Epidermal melanocyte (primary cell): ENCODE measurements around the gene FMOD.
A peak's percentile ranks its signal among the peaks of the same experiment; 100 is the strongest.
"Not testable (repeated sequence)": the region's sequence is repeated elsewhere in the genome, so short reads cannot be mapped to it uniquely, and the experiment has no call there.

ENCODE experiments used
- DNase-seq: peaks from one replicate; pipeline ENCODE4 v3.0.0; 2011; ENCODE audit warnings: low spot score; ENCODE audit not compliant: insufficient read length

The FMOD gene

DNA sequence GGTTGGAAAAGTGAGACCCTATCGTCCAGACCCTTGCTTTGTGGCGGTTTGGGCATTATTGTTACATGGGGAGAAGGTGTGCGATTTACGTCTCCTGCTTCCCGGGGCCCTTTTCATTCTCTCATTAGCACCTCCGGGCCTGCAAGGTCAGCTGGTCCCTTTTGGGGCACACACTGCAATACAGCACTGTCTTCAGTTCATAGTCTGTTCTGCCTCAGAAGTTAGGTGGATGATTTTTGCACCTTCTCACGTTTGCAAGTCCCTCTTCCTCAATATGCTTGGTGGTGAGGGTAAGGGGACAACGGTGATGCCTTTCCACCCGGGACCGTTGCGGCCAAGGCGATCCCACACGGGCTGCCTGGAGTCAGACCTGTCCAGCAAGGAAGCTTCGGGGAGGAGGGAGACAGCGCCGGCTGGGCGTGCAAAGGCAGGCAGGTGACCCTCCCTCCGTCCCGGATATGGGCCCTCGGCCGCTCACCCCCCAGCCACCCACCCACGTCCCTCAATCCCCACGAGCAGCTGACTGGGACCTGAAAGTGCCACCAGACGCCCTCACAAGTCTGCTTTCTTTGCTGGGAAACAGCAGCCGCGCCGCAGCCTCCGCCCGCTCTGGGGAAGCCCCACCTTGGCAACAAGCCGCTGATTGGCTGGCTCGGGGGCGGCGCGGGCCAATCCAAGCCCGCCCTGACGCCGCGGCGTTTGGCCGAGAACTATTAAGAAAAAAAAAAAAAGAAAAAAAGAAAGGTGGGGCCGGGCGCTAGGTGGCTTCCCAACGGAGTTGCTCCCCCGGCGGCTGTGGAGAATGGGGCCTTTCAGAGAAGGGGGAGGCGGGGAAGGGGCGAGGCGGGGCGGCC is 23.9 kb downstream of the FMOD start:
- peak; percentile 88 for DNase-seq

DNA sequence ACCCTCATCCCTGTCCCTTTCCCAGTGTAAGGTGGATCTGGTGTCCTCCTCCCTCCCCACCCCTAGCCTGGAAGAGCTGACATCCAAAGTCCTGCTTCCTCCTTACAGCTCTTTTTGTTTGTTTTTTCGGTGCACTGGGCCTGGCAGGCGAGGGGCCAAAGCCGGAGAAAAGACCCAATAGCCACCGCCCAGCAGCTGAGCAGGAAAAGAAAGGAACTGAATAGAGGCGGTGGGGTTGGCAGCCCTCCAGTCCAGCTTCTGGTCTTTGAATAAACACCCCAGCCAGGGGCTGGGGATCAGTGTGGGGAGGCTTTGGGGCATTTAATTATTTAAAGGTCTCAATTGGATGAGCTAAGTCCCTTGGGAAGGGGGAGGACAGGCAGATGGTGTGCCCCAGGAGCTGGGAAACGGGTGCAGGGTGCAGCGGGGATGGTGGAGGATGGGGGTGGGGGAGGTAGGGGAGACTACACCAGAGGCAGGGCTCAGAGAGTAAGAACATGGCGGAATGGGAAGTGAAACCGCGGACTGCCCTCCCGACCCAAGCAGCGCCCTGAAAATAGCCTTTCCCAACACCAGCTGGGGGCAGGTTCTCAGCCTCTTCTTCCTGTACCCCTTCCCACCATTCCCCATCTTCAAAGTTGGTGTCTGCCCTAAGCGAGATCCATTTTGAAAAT is 25.4 kb downstream of the FMOD start:
- no peak for DNase-seq

DNA sequence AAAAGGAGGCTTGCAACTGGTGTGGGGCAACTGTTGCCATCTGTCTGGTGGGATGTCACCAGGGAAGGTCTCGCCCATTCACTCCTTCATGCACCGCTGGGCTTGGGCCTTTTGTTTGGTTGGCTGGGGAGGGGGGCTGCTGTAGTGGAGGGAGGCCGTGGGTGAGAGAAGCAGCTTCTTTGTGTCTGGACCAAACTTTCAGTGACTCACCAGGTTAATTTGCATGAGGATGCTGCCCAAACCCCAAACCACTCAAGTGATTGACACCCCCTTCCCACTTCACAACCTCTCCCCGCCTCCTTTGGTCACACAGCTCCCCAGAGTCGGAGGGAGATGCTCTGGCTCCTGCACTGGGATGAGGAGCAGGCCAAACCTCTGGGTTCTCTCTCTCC is 25.9 kb downstream of the FMOD start:
- DNase-seq = no peak

DNA sequence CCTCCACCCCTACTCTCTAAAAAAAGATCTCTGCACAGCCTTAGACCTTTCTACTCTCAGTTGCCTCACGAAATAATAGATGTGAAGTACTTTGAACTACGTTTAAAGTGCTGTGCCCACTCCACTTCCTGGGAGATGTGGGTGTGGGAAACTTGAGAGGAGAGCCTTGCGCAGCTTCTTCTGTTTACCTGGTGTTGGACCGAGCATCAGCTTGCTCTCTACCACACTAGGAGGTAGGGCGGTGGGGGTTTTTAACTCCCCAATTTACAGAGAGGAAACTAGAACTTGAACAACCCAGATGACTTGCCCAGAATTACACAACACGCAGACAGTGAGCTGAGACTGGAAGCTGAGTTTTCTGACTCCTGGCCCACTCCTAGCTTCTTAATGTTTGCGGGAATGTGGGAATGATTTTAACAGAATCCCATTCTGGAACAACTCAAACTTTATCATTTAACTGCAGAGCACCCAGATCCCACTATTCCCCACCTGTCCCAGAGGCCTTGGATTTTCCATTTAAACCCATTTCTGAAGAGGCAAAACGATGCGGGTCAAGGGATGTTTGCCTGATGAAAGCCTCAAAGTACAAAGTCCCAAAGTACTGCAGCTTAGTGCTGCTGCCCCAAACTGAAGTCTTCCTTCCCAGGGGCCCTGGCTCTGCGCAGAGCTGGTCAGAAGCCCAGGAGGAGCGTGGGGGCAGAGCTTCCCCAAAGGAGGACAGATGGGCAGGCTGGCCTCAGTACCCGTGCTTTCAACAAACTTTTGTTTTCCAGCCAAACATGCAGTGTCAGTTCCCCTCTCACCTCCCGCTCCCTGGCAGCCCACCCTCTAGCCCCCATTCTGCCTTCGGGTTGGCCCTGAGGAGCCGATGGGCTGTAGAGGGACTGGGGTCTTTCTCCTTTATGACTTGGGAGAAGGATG is 26.6 kb downstream of the FMOD start:
- no peak for DNase-seq

DNA sequence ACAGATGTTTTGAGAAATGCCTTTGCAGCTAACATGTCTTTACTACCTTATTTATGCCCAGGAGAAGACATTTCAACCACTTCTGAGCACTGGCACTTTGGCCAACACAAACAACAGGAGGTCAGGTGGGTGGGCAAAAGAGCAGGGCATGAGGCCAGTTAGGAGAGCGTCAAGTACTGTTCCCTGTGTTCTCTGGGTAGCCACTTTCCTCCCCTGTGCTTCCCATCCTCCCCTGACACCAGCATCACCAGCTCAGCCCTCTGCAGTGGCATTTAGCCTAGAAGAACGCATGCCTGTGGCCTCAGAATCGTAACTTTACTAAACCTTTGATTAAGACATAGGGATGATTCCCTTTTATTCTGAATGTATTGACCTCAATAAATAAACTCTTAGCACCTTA is 27.3 kb downstream of the FMOD start:
- no peak for DNase-seq

DNA sequence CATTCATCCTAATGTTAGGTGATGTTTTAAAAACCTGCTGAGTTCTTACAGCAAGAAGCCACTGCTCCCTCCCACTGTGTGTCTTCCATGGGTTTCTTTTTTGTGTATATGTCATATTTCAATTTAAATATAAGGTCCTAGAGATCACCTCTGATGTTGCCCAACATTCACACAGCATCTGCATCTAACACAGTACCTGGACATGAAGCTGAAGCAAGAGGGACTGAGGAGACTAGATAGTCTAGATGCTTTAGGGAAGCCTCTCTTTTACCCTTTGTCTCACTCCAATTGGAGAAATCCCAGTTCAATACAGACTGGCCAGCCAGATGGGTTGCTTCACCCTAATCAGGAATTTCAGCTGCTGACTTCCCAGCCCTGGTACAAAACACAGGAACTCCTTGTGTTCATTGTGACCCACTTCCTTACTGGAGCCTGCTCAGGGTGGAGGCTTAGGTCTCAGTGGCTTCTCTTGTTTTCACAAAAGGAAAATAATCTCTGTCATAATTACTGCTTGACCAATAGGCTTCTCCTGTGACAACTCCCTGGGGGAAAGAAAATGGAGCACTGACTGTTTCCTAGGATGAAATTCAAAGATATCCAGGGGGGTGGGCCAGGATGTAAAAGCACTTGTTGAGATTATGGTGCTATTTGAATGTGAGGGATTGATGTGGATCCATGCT is 28.3 kb downstream of the FMOD start:
- peak; percentile 46 for DNase-seq

DNA sequence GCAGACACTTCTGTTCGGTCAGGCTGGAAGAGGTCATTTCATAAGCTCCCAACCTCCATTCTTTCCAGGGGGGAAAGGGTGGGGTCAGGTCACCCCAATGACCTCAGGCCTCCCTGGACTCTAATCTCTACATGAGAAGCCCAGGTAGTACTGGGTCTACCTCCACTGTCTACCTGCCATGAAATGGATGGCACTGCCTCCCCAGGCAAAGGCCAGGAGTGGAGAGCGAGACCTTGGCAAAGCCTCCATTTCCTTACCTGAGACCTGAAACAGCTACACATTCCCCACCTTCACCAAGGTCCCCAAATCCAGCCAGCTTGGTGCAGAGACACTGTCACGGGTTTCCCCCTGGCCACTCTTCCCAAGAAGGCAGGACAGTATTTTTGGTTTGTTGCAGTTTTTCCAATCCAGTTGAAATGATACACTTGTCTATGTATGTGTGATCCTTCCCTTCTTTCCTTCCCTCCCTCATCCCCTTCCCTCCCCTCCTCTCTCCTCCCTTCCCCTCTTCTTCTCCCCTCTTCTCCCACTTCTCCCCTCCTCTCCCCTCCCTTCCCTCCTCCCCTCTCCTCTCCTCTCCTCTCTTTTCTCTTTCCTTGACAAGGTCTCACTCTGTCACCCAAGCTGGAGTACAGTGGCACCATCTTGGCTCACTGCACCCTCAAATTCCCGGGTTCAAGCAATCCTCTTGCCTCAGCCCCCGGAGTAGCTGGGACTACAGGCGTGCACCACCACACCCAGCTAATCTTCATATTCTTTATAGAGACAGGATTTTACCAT is 29.5 kb downstream of the FMOD start:
- no peak for DNase-seq

DNA sequence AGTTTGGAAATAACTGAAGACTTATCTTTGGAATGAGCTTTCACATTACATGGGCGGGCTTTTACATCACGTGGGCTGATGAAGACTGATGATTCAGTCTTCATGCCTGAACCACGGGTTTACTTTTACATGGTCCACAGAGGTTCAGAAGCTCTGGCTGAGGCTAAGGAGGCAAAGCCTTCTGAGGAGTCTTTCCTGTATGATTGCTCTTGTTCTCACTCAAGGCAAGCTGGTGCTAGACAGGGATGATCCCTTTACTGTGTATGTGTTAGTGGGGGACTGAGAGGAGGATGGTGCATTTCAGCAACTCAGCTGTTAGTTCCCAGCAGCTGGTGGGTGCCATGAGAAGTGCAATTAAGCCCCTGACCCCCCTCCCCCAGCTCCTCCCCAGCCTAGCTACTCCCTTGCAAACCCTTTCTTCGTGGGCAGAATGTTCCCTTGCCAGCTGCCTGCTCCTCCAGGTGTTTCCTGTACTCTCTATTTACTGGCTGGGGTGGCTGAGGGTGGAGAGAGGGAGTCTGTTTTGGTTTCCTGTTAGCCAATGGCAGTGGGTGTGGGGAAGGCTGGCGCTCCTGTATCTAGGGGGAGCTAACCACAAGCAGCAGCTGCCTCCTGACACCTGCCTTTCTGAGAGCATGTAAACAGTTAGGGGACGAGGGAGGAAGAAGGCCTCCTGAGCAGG is 30.2 kb downstream of the FMOD start:
- DNase-seq = no peak

DNA sequence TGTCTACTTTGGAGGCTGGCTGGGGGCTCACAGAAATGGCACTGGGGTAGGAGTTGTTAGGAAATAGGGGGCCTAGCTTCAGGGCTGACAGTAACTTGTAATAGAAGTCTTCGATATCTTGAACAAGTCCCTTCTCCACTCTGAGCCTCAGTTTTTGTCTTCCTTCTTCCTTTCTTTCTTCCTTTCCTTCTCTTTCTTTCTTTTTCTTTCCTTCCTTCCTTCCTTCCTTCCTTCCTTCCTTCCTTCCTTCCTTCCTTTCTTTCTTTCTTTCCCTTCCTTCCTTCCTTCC is 32.7 kb downstream of the FMOD start:
- DNase-seq = no peak

DNA sequence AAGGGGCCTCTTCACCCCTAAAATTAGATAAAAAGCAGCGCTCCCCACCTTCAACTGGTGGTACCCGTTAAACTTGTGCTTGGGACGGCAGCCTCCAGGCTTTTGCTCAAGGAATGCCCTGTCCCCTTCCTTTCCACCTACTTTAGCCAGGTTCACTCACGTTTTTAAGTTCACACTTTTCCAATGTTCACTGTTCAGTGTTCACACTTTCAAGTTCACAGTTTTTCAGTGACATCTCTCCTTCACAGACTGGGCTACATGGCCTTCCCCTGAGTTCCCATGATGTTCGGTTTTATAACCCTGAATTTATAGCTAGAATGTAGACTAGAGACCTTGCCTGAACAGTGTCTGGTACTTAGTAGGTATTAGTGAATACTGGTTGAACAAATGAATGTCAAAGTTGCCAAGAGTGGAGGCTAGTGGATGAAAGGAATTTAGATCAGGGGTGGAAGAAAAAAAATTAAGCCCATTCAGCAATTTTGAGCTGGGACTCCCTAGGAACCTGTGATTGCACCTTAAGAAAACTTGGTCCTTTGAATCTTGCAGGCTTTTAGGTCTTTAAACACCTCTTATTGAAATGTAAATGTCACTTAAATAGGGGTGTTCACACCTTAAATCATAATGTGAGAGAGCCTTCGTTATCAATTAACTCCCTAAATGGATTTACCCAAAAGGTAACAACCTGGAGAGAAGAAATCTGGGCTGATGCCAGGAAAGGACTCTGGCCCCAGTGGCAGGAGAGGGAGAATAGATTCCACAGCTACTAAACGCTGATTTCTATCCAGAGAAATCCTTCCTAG is 33.3 kb downstream of the FMOD start:
- no peak for DNase-seq

DNA sequence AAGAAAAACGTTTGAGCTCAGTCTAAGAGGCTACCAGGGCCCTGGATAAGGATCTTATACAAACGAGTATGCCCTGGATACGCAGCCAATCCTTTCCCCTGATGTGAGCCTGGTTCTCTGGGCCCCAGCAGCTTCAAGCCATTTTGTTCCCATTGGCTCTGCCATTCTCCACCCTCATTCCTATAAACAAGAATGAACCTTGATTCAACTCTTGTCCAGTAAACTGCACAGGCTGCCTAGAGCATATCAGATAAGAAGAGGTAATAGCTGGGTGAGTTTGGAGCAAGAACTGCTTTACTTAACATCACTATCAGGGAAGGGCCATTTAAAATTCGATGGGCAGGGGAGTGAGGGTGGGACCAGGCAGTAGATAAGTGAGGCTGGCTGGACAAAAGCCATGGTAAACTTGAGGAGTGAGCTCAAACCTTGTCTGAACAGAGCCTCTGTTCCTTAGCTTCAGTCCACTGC is 34.3 kb downstream of the FMOD start:
- DNase-seq = no peak

DNA sequence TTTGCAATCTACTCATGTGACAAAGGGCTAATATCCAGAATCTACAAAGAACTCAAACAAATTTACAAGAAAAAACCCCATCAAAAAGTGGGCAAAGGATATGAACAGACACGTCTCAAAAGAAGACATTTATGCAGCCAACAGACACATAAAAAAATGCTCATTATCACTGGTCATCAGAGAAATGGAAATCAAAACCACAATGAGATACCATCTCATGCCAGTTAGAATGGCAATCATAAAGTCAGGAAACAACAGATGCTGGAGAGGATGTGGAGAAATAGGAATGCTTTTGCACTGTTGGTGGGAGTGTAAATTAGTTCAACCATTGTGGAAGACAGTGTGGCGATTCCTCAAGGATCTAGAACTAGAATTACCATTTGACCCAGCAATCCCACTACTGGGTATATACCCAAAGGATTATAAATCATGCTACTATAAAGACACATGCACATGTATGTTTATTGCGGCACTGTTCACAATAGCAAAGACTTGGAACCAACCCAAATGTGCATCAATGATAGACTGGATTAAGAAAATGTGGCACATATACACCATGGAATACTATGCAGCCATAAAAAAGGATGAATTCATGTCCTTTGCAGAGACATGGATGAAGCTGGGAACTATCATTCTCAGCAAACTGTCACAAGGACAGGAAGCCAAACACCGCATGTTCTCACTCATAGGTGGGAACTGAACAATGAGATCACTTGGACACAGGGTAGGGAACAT is 36.7 kb downstream of the FMOD start:
- DNase-seq = not testable (repeated sequence)

DNA sequence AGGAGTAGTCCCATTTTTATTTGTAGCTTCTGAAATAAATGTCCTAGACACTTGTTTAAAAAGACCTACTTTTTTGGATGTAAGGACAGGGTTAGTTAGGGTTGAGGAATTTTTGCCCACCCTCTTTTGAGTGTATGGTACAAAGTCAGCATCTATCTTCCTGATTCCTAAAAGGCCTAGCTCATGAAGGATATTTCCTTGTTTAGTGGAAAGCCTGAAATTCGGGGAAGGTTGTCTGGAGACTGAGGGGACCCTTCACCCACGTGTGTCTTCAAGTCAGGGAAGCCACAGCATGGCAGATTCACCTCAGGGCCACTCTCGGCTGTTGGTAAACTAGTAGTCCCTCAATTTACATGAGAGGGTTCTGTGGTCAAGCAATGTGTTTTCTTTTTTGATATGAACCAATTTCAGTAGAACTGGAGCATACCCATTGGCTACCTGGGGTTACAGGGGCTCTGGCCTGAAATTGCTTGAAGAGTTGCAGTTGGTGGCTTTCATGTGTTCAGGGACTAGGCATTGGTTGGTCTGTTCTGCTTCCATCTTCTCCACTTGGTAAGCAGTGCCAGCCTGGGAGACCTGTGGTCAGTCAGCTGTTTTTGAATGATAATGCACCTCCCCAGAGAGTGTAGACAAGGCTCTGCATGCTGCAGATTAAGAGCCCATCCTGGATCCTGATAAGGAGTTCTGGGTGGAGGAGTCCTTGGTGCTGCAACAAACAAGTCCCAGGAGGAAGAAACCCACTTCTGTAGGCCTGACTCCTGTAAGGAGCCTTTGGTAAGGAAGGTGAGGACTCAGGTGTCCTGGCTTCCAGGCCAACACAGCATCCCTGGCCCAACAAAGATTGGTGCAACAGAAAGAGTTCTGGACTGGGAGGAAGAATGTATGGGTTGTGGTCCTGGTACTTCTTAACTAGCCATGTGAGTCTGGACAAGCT is 39.3 kb downstream of the FMOD start:
- DNase-seq = no peak

DNA sequence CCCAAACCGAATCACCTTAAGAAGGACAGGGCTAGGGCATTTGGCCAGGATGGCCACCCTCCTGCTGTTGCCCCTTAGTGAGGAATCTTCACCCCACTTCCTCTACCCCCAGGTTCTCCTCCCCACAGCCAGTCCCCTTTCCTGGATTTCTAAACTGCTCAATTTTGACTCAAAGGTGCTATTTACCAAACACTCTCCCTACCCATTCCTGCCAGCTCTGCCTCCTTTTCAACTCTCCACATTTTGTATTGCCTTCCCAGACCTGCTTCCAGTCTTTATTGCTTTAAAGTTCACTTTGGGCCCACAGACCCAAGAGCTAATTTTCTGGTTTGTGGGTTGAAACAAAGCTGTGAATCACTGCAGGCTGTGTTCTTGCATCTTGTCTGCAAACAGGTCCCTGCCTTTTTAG is 42.0 kb downstream of the FMOD start:
- no peak for DNase-seq

DNA sequence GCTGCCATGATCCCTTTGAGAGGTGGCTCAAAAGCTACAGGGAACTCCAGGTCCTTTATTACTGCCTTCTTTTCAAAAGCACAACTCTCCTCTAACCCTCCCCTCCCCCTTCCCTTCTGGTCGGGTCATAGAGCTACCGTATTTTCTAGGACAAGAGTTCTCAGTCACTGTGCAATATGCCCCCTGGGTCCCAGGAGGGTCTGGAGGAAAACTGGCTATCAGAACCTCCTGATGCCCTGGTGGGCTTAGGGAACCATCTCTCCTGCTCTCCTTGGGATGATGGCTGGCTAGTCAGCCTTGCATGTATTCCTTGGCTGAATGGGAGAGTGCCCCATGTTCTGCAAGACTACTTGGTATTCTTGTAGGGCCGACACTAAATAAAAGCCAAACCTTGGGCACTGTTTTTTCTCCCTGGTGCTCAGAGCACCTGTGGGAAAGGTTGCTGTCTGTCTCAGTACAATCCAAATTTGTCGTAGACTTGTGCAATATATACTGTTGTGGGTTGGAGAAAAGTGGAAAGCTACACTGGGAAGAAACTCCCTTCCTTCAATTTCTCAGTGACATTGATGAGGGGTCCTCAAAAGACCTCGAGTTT is 42.5 kb downstream of the FMOD start:
- no peak for DNase-seq

DNA sequence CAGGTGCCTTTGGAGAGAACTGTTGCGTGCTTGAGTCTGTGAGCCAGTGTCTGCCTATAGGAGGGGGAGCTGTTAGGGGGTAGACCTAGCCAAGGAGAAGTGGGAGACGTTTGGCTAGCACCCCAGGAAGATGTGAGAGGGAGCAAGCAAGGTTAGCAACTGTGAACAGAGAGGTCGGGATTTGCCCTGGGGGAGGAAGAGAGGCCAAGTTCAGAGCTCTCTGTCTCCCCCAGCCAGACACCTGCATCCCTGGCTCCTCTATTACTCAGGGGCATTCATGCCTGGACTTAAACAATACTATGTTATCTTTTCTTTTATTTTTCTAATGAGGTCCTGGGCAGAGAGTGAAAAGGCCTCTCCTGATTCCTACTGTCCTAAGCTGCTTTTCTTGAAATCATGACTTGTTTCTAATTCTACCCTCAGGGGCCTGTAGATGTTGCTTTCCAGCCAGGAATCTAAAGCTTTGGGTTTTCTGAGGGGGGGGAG is 43.2 kb downstream of the FMOD start:
- no peak for DNase-seq
